ENCODE measurements around the gene ZNF474. TPM values are rescaled to one million over a fixed set of nuclear protein-coding genes. Genes with fewer than 3 reads are reported as not detected.

ZNF474 gene
- total and polyA plus RNA-seq, 4 donors, result 0.94 to 8.9 (median 5.2) TPM

- H3K9ac ChIP-seq (ENCODE audit: insufficient read depth in 1 of 2, low read length in 2 of 2), result no peak overlapping the region
- 91 to 99% methylated on average over 1 of the region's 1 CpG for WGBS, 2 donors
- no peak for DNase-seq
- no peak overlapping the region for H3K4me3 ChIP-seq
- H3K4me1 ChIP-seq (ENCODE audit: control insufficient read depth in 5 of 5, insufficient read depth in 5 of 5, low read length in 5 of 5), result no peaks in the 10 kb centered on the region
- TF ChIP-seq CTCF (IDR thresholded peaks at IDR 0.05; ENCODE audit: control extremely low read depth, extremely low read depth), result no peak
- ATAC-seq (ENCODE audit: insufficient read depth, low FRiP score), result no peak
- H3K27me3 ChIP-seq (ENCODE audit: control insufficient read depth in 3 of 3, insufficient read depth in 3 of 3, low read length in 2 of 3), result no peaks in the 10 kb centered on the region
- no peaks in the 10 kb centered on the region for H3K9me3 ChIP-seq (ENCODE audit: control insufficient read depth in 4 of 4, insufficient read depth in 3 of 4, low read length in 3 of 4)
- no peak overlapping the region for H3K27ac ChIP-seq (ENCODE audit: low read depth in 1 of 2, low read length in 1 of 2)
- no peaks in the 10 kb centered on the region for H3K36me3 ChIP-seq (ENCODE audit: control insufficient read depth in 4 of 4, insufficient read depth in 4 of 4, low read length in 4 of 4)
Observed at GRCh38 chr5:122145906-122146305, 16.6 kb downstream of the ZNF474 start.

- Histone ChIP-seq H3K36me3 (ENCODE audit: control insufficient read depth in 4 of 4, insufficient read depth in 4 of 4, low read length in 4 of 4) (no peaks in the 10 kb centered on the region), H3K27ac (ENCODE audit: low read depth in 1 of 2, low read length in 1 of 2) (no peak overlapping the region), H3K4me1 (ENCODE audit: control insufficient read depth in 5 of 5, insufficient read depth in 5 of 5, low read length in 5 of 5) (peaks cover 0 to under 1% (median 0%) of the 10 kb centered on the region in 5 donors), H3K9me3 (ENCODE audit: control insufficient read depth in 4 of 4, insufficient read depth in 3 of 4, low read length in 3 of 4) (no peaks in the 10 kb centered on the region), H3K4me3 (no peak overlapping the region), H3K27me3 (ENCODE audit: control insufficient read depth in 3 of 3, insufficient read depth in 3 of 3, low read length in 2 of 3) (no peaks in the 10 kb centered on the region), H3K9ac (ENCODE audit: insufficient read depth in 1 of 2, low read length in 2 of 2) (no peak overlapping the region)
- ATAC-seq (ENCODE audit: insufficient read depth, low FRiP score), result no peak
- no peak for DNase-seq
- WGBS, 2 donors, result 63 to 75% methylated on average over 4 of the region's 4 CpGs
- TF ChIP-seq CTCF (IDR thresholded peaks at IDR 0.05; ENCODE audit: control extremely low read depth, extremely low read depth), result no peak
Observed at GRCh38 chr5:122149321-122150090, 20.2 kb downstream of the ZNF474 start.

GRCh38 chr5:122150215-122150614 is 20.9 kb downstream of the ZNF474 start:
- Histone ChIP-seq H3K27me3 (ENCODE audit: control insufficient read depth in 3 of 3, insufficient read depth in 3 of 3, low read length in 2 of 3) (no peaks in the 10 kb centered on the region), H3K9me3 (ENCODE audit: control insufficient read depth in 4 of 4, insufficient read depth in 3 of 4, low read length in 3 of 4) (no peaks in the 10 kb centered on the region), H3K36me3 (ENCODE audit: control insufficient read depth in 4 of 4, insufficient read depth in 4 of 4, low read length in 4 of 4) (no peaks in the 10 kb centered on the region), H3K27ac (ENCODE audit: low read depth in 1 of 2, low read length in 1 of 2) (no peak overlapping the region), H3K4me3 (no peak overlapping the region), H3K9ac (ENCODE audit: insufficient read depth in 1 of 2, low read length in 2 of 2) (no peak overlapping the region), H3K4me1 (ENCODE audit: control insufficient read depth in 5 of 5, insufficient read depth in 5 of 5, low read length in 5 of 5) (peaks cover 0 to 8% (median 0%) of the 10 kb centered on the region in 5 donors)
- 61 to 76% methylated on average over 2 of the region's 2 CpGs for WGBS, 2 donors
- TF ChIP-seq CTCF (IDR thresholded peaks at IDR 0.05; ENCODE audit: control extremely low read depth, extremely low read depth), result no peak
- no peak for DNase-seq
- ATAC-seq (ENCODE audit: insufficient read depth, low FRiP score), result no peak
